Liver (tissue), 9 donors: ENCODE measurements around the gene PACS1. TPM values are rescaled to one million over a fixed set of nuclear protein-coding genes. Genes with fewer than 3 reads are reported as not detected.

Experiments used
- DNase-seq: peaks from one replicate; pipeline ENCODE4 v3.0.0-alpha.2; 2017; ENCODE audit warnings: low spot score
- H3K27ac ChIP-seq, 2 donors: one replicate each; pipeline ENCODE4 v1.7.0; 2013; ENCODE audit warnings: inconsistent platforms in 2 of 2, low read length in 2 of 2, control low read depth in 1 of 2, low read depth in 1 of 2, mild to moderate bottlenecking in 1 of 2
- H3K27me3 ChIP-seq, 4 donors: one replicate each; pipeline versions ENCODE4 v1.6.1 to v1.7.0; 2013; ENCODE audit warnings: low read length in 3 of 4, inconsistent platforms in 1 of 4, mild to moderate bottlenecking in 1 of 4, moderate library complexity in 1 of 4; ENCODE audit not compliant: control insufficient read depth in 4 of 4, insufficient read depth in 4 of 4
- H3K36me3 ChIP-seq, 4 donors: one replicate each; pipeline versions ENCODE4 v1.6.1 to v1.7.0; 2013; ENCODE audit warnings: low read length in 3 of 4, mild to moderate bottlenecking in 3 of 4, low read depth in 1 of 4, moderate library complexity in 1 of 4; ENCODE audit not compliant: control insufficient read depth in 4 of 4, insufficient read depth in 3 of 4
- H3K4me1 ChIP-seq, 4 donors: one replicate each; pipeline versions ENCODE4 v1.6.1 to v1.7.0; 2013; ENCODE audit warnings: low read length in 3 of 4, mild to moderate bottlenecking in 3 of 4, moderate library complexity in 1 of 4; ENCODE audit not compliant: control insufficient read depth in 4 of 4, insufficient read depth in 4 of 4
- H3K4me3 ChIP-seq, 3 donors: one replicate each; pipeline versions ENCODE4 v1.6.1 to v1.7.0; 2013; ENCODE audit warnings: low read length in 3 of 3, control low read depth in 1 of 3, low read depth in 1 of 3, mild to moderate bottlenecking in 1 of 3
- H3K9ac ChIP-seq, 2 donors: one replicate each; pipeline ENCODE4 v1.7.0; 2013; ENCODE audit warnings: low read length in 2 of 2, mild to moderate bottlenecking in 2 of 2, moderate library complexity in 2 of 2, control low read depth in 1 of 2, low read depth in 1 of 2
- H3K9me3 ChIP-seq, 4 donors: one replicate each; pipeline versions ENCODE4 v1.6.1 to v1.7.0; 2013; ENCODE audit warnings: low read length in 3 of 4; ENCODE audit not compliant: control insufficient read depth in 4 of 4
- EGR1 ChIP-seq, 2 donors: IDR thresholded peaks; 2 replicates each; pipeline ENCODE4 v1.6.1; 2016 to 2018; ENCODE audit warnings: antibody characterized with exemption in 2 of 2, low read depth in 2 of 2
- FOXA2 ChIP-seq: IDR thresholded peaks from 2 replicates; pipeline ENCODE4 v1.6.1; 2016; ENCODE audit warnings: antibody characterized with exemption
- HNF4G ChIP-seq: IDR thresholded peaks from 2 replicates; pipeline ENCODE4 v1.6.1; 2016; ENCODE audit warnings: antibody characterized with exemption
- JUND ChIP-seq, 2 donors: IDR thresholded peaks; 2 replicates each; pipeline ENCODE4 v1.6.1; 2016; ENCODE audit warnings: antibody characterized with exemption in 2 of 2
- RAD21 ChIP-seq, 2 donors: IDR thresholded peaks; 2 replicates each; pipeline ENCODE4 v1.6.1; 2016; ENCODE audit warnings: antibody characterized with exemption in 2 of 2, mild to moderate bottlenecking in 2 of 2
- RXRA ChIP-seq, 2 donors: IDR thresholded peaks; 2 replicates each; pipeline ENCODE4 v1.6.1; 2017 to 2018; ENCODE audit warnings: antibody characterized with exemption in 2 of 2, mild to moderate bottlenecking in 1 of 2
- SP1 ChIP-seq: IDR thresholded peaks from 2 replicates; pipeline ENCODE4 v1.6.1; 2018; ENCODE audit warnings: antibody characterized with exemption, mild to moderate bottlenecking
- YY1 ChIP-seq: IDR thresholded peaks from 2 replicates; pipeline ENCODE4 v1.6.1; 2016; ENCODE audit warnings: antibody characterized with exemption, mild to moderate bottlenecking
- WGBS: extraction: QIAGEN DNeasy Blood & Tissue Kit; methylation state at CpG from one replicate; pipeline ENCODE4 v1.1.7; 2013; 5-methylcytosine and 5-hydroxymethylcytosine counted together
- polyA plus RNA-seq, 2 donors: library from polyadenylated mRNA; stranded (reverse) in 1 of 2; unstranded in 1 of 2; fragments of 200-250 nt in 1 of 2; fragments of >200 nt in 1 of 2; fragmentation: Nextera tagmentation in 1 of 2; extraction: Ambion mirVana in 1 of 2; gene quantifications; one replicate each; pipeline versions ENCODE4 v1.2.1 to v1.2.3, GENCODE V29; 2013 to 2015
- total RNA-seq, 2 donors: library from RNA; depleted of rRNA; stranded (reverse); fragments of >200 nt; gene quantifications; one replicate each; pipeline ENCODE4 v1.2.3, GENCODE V29; 2014
- TF ChIP-seq, protein P1 (sequence below): IDR thresholded peaks from 2 replicates; pipeline ENCODE4 v1.6.1; 2016; ENCODE audit warnings: antibody characterized with exemption
- TF ChIP-seq, protein P2 (sequence below): IDR thresholded peaks from 2 replicates; pipeline ENCODE4 v1.6.1; 2016; ENCODE audit warnings: antibody characterized with exemption
- TF ChIP-seq, protein P3 (sequence below): IDR thresholded peaks from 2 replicates; pipeline ENCODE4 v1.6.1; 2016; ENCODE audit warnings: antibody characterized with exemption, mild to moderate bottlenecking
- donor health status: healthy.
- donor health status: healthy.
- donor health status: healthy.
- donor health status: healthy.
- donor health status: healthy.

The PACS1 gene
- total and polyA plus RNA-seq, 4 donors: 2.7 to 9.1 (median 7.3) TPM

DNA sequence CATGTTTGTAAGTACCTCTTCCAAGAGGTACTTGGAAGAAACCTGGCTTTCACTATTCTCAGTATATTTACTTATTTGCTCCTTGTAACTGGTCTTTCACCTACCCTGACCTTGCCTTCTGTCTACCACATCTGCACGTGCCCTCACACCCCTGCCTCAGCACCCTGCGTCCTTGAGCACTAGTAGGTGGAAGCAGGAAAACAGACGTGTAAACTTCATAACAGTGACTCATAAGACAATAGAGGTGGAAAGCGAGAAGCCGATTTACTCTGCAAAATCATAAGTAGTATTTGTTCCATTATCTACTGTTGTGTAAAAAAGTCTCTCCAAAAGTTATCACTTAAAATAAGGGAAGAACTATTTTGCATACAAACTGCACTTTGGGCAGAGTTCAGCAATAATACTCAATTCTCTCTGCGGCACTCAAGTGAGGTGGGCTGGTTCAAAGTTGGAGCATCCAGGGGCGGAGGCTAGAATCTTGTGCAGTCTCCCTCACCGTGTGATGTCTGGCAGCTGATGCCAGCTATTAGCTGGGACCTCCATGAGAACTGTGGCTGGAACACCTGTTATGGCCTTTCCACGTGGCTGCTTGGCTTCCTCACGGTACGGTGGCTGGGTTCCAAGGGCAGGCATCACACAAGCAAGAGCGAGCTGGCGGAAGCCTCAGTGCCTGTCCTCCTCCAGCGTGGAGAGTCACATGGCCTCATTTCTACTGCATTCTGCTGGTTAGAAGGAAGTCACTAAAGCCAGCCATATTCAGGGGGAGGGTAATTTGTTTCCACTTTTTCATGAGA is 30.4 kb downstream of the PACS1 start:
- no peaks in the 10 kb centered on the region for H3K27me3 ChIP-seq
- no peaks in the 10 kb centered on the region for H3K36me3 ChIP-seq
- H3K9me3 ChIP-seq: no peaks in the 10 kb centered on the region
- DNase-seq: no peak
- peak overlapping the region in 1 of 2 donors; percentile 25 for H3K27ac ChIP-seq
- no peak overlapping the region for H3K9ac ChIP-seq
- H3K4me3 ChIP-seq: no peak overlapping the region
- 54% methylated on average over 14 of the region's 14 CpGs for WGBS
- peaks cover 0 to 3% (median 0%) of the 10 kb centered on the region in 4 donors for H3K4me1 ChIP-seq
- TF ChIP-seq, protein P1, sequence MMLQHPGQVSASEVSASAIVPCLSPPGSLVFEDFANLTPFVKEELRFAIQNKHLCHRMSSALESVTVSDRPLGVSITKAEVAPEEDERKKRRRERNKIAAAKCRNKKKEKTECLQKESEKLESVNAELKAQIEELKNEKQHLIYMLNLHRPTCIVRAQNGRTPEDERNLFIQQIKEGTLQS: no peak
- no peak for TF ChIP-seq EGR1 (IDR thresholded peaks at IDR 0.05; ENCODE audit: low read depth in 2 of 2)
- no peak for TF ChIP-seq HNF4G
- no peak for TF ChIP-seq RAD21 (IDR thresholded peaks at IDR 0.05)
- TF ChIP-seq, protein P2, sequence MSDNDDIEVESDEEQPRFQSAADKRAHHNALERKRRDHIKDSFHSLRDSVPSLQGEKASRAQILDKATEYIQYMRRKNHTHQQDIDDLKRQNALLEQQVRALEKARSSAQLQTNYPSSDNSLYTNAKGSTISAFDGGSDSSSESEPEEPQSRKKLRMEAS: peak; percentile 24
- peak; percentile 47 for TF ChIP-seq YY1

DNA sequence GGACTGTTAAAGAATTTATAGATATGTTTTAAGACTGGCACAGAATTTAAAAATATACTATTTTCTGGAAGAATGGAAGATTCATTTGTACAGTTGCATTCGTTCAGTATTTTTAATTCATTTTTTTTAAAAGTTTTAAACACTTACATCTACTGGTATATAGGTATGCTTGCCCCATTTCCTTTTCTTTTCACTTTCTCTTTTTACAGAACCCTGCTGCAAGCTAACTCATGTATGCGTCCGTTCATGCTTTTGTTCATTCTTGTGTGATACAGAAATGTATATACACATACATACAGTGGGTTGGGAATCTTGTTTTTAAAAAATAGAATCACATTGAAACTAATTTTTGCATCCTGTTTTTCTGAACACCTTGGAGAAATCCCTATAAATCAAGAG is 31.0 kb downstream of the PACS1 start:
- Histone ChIP-seq H3K27me3 (no peaks in the 10 kb centered on the region), H3K36me3 (no peaks in the 10 kb centered on the region), H3K9ac (no peak overlapping the region), H3K4me3 (no peak overlapping the region), H3K27ac (peak overlapping the region in 1 of 2 donors; percentile 25), H3K9me3 (no peaks in the 10 kb centered on the region), H3K4me1 (peaks cover 0 to 3% (median 0%) of the 10 kb centered on the region in 4 donors)
- TF ChIP-seq SP1 (no peak), YY1 (no peak), RAD21 (IDR thresholded peaks at IDR 0.05) (no peak), FOXA2 (no peak), JUND (IDR thresholded peaks at IDR 0.05) (no peak), RXRA (IDR thresholded peaks at IDR 0.05) (no peak), EGR1 (IDR thresholded peaks at IDR 0.05; ENCODE audit: low read depth in 2 of 2) (no peak)
- TF ChIP-seq, protein P3, sequence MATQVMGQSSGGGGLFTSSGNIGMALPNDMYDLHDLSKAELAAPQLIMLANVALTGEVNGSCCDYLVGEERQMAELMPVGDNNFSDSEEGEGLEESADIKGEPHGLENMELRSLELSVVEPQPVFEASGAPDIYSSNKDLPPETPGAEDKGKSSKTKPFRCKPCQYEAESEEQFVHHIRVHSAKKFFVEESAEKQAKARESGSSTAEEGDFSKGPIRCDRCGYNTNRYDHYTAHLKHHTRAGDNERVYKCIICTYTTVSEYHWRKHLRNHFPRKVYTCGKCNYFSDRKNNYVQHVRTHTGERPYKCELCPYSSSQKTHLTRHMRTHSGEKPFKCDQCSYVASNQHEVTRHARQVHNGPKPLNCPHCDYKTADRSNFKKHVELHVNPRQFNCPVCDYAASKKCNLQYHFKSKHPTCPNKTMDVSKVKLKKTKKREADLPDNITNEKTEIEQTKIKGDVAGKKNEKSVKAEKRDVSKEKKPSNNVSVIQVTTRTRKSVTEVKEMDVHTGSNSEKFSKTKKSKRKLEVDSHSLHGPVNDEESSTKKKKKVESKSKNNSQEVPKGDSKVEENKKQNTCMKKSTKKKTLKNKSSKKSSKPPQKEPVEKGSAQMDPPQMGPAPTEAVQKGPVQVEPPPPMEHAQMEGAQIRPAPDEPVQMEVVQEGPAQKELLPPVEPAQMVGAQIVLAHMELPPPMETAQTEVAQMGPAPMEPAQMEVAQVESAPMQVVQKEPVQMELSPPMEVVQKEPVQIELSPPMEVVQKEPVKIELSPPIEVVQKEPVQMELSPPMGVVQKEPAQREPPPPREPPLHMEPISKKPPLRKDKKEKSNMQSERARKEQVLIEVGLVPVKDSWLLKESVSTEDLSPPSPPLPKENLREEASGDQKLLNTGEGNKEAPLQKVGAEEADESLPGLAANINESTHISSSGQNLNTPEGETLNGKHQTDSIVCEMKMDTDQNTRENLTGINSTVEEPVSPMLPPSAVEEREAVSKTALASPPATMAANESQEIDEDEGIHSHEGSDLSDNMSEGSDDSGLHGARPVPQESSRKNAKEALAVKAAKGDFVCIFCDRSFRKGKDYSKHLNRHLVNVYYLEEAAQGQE: no peak
- TF ChIP-seq, protein P2: no peak
- TF ChIP-seq, protein P1: no peak
- DNase-seq: no peak
- WGBS: 79% methylated on average over 3 of the region's 3 CpGs
